A673 (cell line): ENCODE results near the gene SOX5. TPM values are rescaled to one million over a fixed set of nuclear protein-coding genes. Genes with fewer than 3 reads are reported as not detected.

Source experiments
- BruUV-seq: library from RNA; stranded (reverse); fragments of 400-500 nt; replicated peaks from 2 replicates; lab custom pipeline; 2021; lab: Mats Ljungman, UMichigan
- CTCF ChIA-PET: fragments of 300-600 bp; sonication (Branson Sonifier 250); formaldehyde crosslinking; loops from one replicate; lab custom pipeline; 2022; ENCODE audit warnings: antibody characterized with exemption; lab: Charles Lee
- POLR2A ChIA-PET: fragments of 300-600 bp; sonication (Branson Sonifier 250); formaldehyde crosslinking; loops from one replicate; lab custom pipeline; 2022; ENCODE audit warnings: antibody characterized with exemption; ENCODE audit not compliant: low non-redundant PET; lab: Charles Lee
- DNase-seq: peaks from one replicate; pipeline ENCODE4 v3.0.0-alpha.2; 2015; ENCODE audit warnings: low spot score
- H3K27ac ChIP-seq: fragments of 200-600 bp; sonication (generic); 2 replicates; pipeline ENCODE4 v1.5.1; 2016; ENCODE audit warnings: mixed run types, low read depth, mild to moderate bottlenecking, mixed read lengths, antibody characterized with exemption, low read length; ENCODE audit not compliant: poor library complexity, severe bottlenecking
- H3K27me3 ChIP-seq: fragments of 200-600 bp; sonication (generic); replicated peaks from 2 replicates; pipeline ENCODE4 v1.6.1; 2017; ENCODE audit warnings: mixed run types, low read depth, mild to moderate bottlenecking, mixed read lengths, antibody characterized with exemption, low read length; ENCODE audit not compliant: insufficient read depth, poor library complexity
- H3K36me3 ChIP-seq: fragments of 200-600 bp; sonication (generic); 2 replicates; pipeline ENCODE4 v1.6.1; 2016; ENCODE audit warnings: mixed run types, mild to moderate bottlenecking, mixed read lengths, antibody characterized with exemption, low read length; ENCODE audit not compliant: insufficient read depth, poor library complexity, severe bottlenecking
- H3K4me1 ChIP-seq: fragments of 200-600 bp; sonication (generic); 2 replicates; pipeline ENCODE4 v1.6.1; 2017; ENCODE audit warnings: mixed run types, mild to moderate bottlenecking, mixed read lengths, antibody characterized with exemption, low read length; ENCODE audit not compliant: insufficient read depth, poor library complexity, severe bottlenecking
- H3K4me3 ChIP-seq: fragments of 200-600 bp; sonication (generic); 2 replicates; pipeline ENCODE4 v1.5.1; 2016; ENCODE audit warnings: low read depth, mixed run types, mild to moderate bottlenecking, mixed read lengths, low read length; ENCODE audit not compliant: poor library complexity, severe bottlenecking
- H3K9me3 ChIP-seq: fragments of 200-600 bp; sonication (generic); 2 replicates; pipeline ENCODE4 v1.6.1; 2016; ENCODE audit warnings: mixed run types, low read depth, mild to moderate bottlenecking, mixed read lengths, antibody characterized with exemption, low read length; ENCODE audit not compliant: poor library complexity, severe bottlenecking
- EZH2 ChIP-seq: fragments of 200-600 bp; sonication (generic); IDR thresholded peaks from 2 replicates; pipeline ENCODE4 v1.6.1; 2017; ENCODE audit warnings: borderline replicate concordance, low read depth, mild to moderate bottlenecking, mixed read lengths, antibody characterized with exemption, low read length; ENCODE audit not compliant: poor library complexity, severe bottlenecking
- intact Hi-C: fragments of 100-400 bp; cut with micrococcal nuclease; formaldehyde crosslinking; loops from one replicate; pipeline ENCODE4 v1.10.0; 2022; ENCODE audit not compliant: unreplicated experiment
- total RNA-seq: library from RNA; stranded (reverse); gene quantifications from 2 replicates; pipeline ENCODE4 v1.2.3, GENCODE V29; 2021
- TF ChIP-seq, protein P1 (sequence below): fragments of 300-800, 200-600 bp; sonication (generic); conservative IDR thresholded peaks from 2 replicates; pipeline ENCODE4 v1.5.1; 2017; ENCODE audit warnings: low read depth, mild to moderate bottlenecking, antibody characterized with exemption, low read length, moderate library complexity, mixed read lengths

SOX5 gene
- total RNA-seq, 1 experiment from 2014 or later = 11.9 TPM

DNA sequence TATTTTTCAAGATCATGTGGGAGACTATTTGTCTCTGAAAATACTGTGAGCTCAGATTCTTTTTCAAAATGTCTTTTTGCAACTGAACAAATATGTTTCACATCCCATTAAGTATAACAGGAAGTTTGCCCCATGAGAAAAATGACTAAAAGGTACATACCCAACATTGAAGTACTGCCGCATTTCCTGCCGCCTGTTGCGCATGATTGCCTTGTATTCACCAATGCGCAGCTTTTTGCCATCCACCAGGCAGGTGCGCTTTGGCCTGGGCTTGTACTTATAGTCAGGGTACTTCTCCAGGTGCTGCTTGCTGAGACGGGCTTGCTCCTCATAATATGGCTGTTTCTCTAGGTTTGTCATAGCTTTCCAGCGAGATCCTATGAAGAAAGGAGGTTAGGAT, 413.2 kb downstream of the SOX5 start:
- POLR2A ChIA-PET = interaction anchor here (0.6 kb wide), 1 partner anchor 808 kb away, joined by 3 read pairs; no protein-coding TSS in a partner anchor
- H3K27me3 ChIP-seq = no peaks in the 10 kb centered on the region
- H3K4me1 ChIP-seq = peaks cover 17% of the 10 kb centered on the region
- TF ChIP-seq, protein P1, sequence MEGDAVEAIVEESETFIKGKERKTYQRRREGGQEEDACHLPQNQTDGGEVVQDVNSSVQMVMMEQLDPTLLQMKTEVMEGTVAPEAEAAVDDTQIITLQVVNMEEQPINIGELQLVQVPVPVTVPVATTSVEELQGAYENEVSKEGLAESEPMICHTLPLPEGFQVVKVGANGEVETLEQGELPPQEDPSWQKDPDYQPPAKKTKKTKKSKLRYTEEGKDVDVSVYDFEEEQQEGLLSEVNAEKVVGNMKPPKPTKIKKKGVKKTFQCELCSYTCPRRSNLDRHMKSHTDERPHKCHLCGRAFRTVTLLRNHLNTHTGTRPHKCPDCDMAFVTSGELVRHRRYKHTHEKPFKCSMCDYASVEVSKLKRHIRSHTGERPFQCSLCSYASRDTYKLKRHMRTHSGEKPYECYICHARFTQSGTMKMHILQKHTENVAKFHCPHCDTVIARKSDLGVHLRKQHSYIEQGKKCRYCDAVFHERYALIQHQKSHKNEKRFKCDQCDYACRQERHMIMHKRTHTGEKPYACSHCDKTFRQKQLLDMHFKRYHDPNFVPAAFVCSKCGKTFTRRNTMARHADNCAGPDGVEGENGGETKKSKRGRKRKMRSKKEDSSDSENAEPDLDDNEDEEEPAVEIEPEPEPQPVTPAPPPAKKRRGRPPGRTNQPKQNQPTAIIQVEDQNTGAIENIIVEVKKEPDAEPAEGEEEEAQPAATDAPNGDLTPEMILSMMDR = no peak
- TF ChIP-seq EZH2 = no peak
- BruUV-seq = no TSS peak
- H3K27ac ChIP-seq = no peak overlapping the region
- no peak for DNase-seq
- no peaks in the 10 kb centered on the region for H3K9me3 ChIP-seq
- CTCF ChIA-PET = no interaction called here
- no peaks in the 10 kb centered on the region for H3K36me3 ChIP-seq
- H3K4me3 ChIP-seq = no peak overlapping the region
- intact Hi-C loops = no loop called here

DNA sequence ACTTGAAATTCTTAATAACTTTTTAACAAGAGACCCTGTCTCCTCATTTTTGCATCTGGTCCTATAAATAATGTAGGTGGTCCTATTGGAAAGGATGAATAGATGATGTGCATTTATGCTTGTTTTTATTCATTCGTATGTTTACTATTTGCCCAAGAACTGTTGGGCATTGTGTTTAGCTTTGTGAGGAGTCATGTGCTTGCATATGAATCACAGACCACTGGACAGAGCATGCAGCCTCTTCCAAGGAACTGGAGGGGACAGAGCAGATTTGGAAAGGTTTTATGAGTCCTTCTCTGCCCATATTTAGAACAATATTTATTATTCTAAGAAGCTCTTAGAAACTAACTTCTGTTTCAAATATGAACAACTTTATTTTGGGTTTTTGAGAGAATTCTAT, 414.0 kb downstream of the SOX5 start:
- H3K27me3 ChIP-seq = no peaks in the 10 kb centered on the region
- peaks cover 8% of the 10 kb centered on the region for H3K4me1 ChIP-seq
- intact Hi-C loops = no loop called here
- no peaks in the 10 kb centered on the region for H3K9me3 ChIP-seq
- BruUV-seq = no TSS peak
- H3K27ac ChIP-seq = no peak overlapping the region
- no peak for TF ChIP-seq EZH2
- TF ChIP-seq, protein P1 = no peak
- no peak overlapping the region for H3K4me3 ChIP-seq
- CTCF ChIA-PET = no interaction called here
- no peak for DNase-seq
- POLR2A ChIA-PET = no interaction called here
- H3K36me3 ChIP-seq = no peaks in the 10 kb centered on the region

DNA sequence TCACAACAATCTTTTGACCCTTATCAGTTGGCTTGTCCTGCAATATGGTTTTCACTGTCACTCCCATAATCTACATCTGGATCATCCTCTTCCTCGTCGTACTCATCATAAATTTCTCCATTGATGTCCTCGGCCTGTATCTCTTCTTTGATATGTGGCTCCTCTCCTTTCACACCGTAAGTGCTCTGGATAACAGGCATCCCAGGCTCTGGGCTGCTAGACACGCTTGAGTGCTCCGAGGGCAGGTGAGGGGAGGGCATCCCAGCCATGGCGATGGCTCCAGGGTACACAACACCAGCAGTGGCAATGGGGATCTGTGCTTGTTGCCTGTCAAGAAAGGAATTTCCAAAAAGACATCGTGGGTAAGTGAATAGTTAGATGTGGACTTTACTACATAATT, 415.3 kb downstream of the SOX5 start:
- H3K27ac ChIP-seq = no peak overlapping the region
- TF ChIP-seq EZH2 = no peak
- TF ChIP-seq, protein P1 = no peak
- CTCF ChIA-PET = no interaction called here
- no peaks in the 10 kb centered on the region for H3K27me3 ChIP-seq
- intact Hi-C loops = no loop called here
- POLR2A ChIA-PET = no interaction called here
- DNase-seq = no peak
- peaks cover under 1% of the 10 kb centered on the region for H3K4me1 ChIP-seq
- no TSS peak for BruUV-seq
- no peak overlapping the region for H3K4me3 ChIP-seq
- H3K36me3 ChIP-seq = no peaks in the 10 kb centered on the region
- H3K9me3 ChIP-seq = no peaks in the 10 kb centered on the region
